Calu3 (cell line): ENCODE measurements around the gene PRPF8. TPM values are rescaled to one million over a fixed set of nuclear protein-coding genes. Genes with fewer than 3 reads are reported as not detected.
"Not testable (repeated sequence)": the region's sequence is repeated elsewhere in the genome, so short reads cannot be mapped to it uniquely, and the experiment has no call there.

Experiments
- BruUV-seq: library from RNA; stranded (reverse); fragments of 400-500 nt; replicated peaks from 2 replicates; lab custom pipeline; 2021; lab: Mats Ljungman, UMichigan
- CTCF ChIA-PET: fragments of 300-600 bp; sonication (Branson Sonifier 250); formaldehyde crosslinking; loops from one replicate; lab custom pipeline; 2022; ENCODE audit warnings: antibody characterized with exemption; lab: Charles Lee
- DNase-seq: peaks from one replicate; pipeline ENCODE4 v3.0.0; 2022
- H3K27ac Mint-ChIP-seq: one replicate; pipeline ENCODE4 v1.8.0; 2022; ENCODE audit warnings: mixed read lengths; ENCODE audit not compliant: unreplicated experiment
- H3K27me3 Mint-ChIP-seq: one replicate; pipeline ENCODE4 v1.8.0; 2022; ENCODE audit warnings: mixed read lengths; ENCODE audit not compliant: unreplicated experiment
- H3K36me3 Mint-ChIP-seq: one replicate; pipeline ENCODE4 v1.8.0; 2022; ENCODE audit warnings: mild to moderate bottlenecking, moderate library complexity, mixed read lengths; ENCODE audit not compliant: insufficient read depth, unreplicated experiment
- H3K4me1 Mint-ChIP-seq: one replicate; pipeline ENCODE4 v1.8.0; 2022; ENCODE audit warnings: mild to moderate bottlenecking, low read depth, mixed read lengths; ENCODE audit not compliant: unreplicated experiment
- H3K4me3 Mint-ChIP-seq: one replicate; pipeline ENCODE4 v1.8.0; 2022; ENCODE audit warnings: mild to moderate bottlenecking, low read depth, moderate library complexity, mixed read lengths; ENCODE audit not compliant: unreplicated experiment
- H3K9me3 Mint-ChIP-seq: one replicate; pipeline ENCODE4 v1.8.0; 2022; ENCODE audit warnings: low read depth, mixed read lengths; ENCODE audit not compliant: unreplicated experiment
- CTCF ChIP-seq: fragments of 200-600 bp; IDR thresholded peaks from one replicate; pipeline ENCODE4 v1.8.0; 2022; ENCODE audit warnings: antibody characterized with exemption; ENCODE audit not compliant: unreplicated experiment
- intact Hi-C: fragments of 100-400 bp; cut with micrococcal nuclease; formaldehyde crosslinking; loops from one replicate; pipeline ENCODE4 v1.10.0; 2022; ENCODE audit not compliant: unreplicated experiment
- total RNA-seq: library from RNA; stranded (reverse); gene quantifications from 2 replicates; pipeline ENCODE4 v1.2.3, GENCODE V29; 2022

PRPF8 gene
- total RNA-seq, 1 experiment from 2014 or later, result 206 TPM

GRCh38 chr17:1658100-1658499, 26.6 kb downstream of the PRPF8 start:
- DNase-seq, result no peak
- no peak overlapping the region for H3K27ac Mint-ChIP-seq
- peaks cover 55% of the 10 kb centered on the region for H3K36me3 Mint-ChIP-seq
- BruUV-seq, result no TSS peak
- no peak for TF ChIP-seq CTCF
- no peaks in the 10 kb centered on the region for H3K4me1 Mint-ChIP-seq
- intact Hi-C loops, result no loop called here
- no peaks in the 10 kb centered on the region for H3K27me3 Mint-ChIP-seq
- H3K9me3 Mint-ChIP-seq, result no peaks in the 10 kb centered on the region
- H3K4me3 Mint-ChIP-seq, result no peak overlapping the region
- CTCF ChIA-PET, result interaction anchor here (0.6 kb wide), 1 partner anchor 35 kb away, joined by 3 read pairs; no protein-coding TSS in a partner anchor

GRCh38 chr17:1653735-1654134, 30.9 kb downstream of the PRPF8 start:
- H3K36me3 Mint-ChIP-seq, result peaks cover 46% of the 10 kb centered on the region
- no peak overlapping the region for H3K4me3 Mint-ChIP-seq
- no peaks in the 10 kb centered on the region for H3K9me3 Mint-ChIP-seq
- intact Hi-C loops, result no loop called here
- H3K4me1 Mint-ChIP-seq, result no peaks in the 10 kb centered on the region
- DNase-seq, result no peak
- H3K27me3 Mint-ChIP-seq, result no peaks in the 10 kb centered on the region
- no peak for TF ChIP-seq CTCF
- CTCF ChIA-PET, result no interaction called here
- BruUV-seq, result no TSS peak
- H3K27ac Mint-ChIP-seq, result no peak overlapping the region

- H3K9me3 Mint-ChIP-seq, CTCF ChIA-PET, H3K4me1 Mint-ChIP-seq, BruUV-seq, H3K27ac Mint-ChIP-seq, H3K27me3 Mint-ChIP-seq, H3K4me3 Mint-ChIP-seq, intact Hi-C loops, DNase-seq: not testable (repeated sequence)
- peaks cover 37% of the 10 kb centered on the region for H3K36me3 Mint-ChIP-seq
Observed at GRCh38 chr17:1652794-1653193, 31.9 kb downstream of the PRPF8 start.

- no peaks in the 10 kb centered on the region for H3K4me1 Mint-ChIP-seq
- no peak overlapping the region for H3K27ac Mint-ChIP-seq
- H3K27me3 Mint-ChIP-seq, result no peaks in the 10 kb centered on the region
- DNase-seq, result no peak
- no TSS peak for BruUV-seq
- CTCF ChIA-PET, result interaction anchor here (1.1 kb wide), 1 partner anchor 18 kb away, joined by 3 read pairs; no protein-coding TSS in a partner anchor
- intact Hi-C loops, result no loop called here
- no peak overlapping the region for H3K4me3 Mint-ChIP-seq
- peaks cover 26% of the 10 kb centered on the region for H3K36me3 Mint-ChIP-seq
- no peaks in the 10 kb centered on the region for H3K9me3 Mint-ChIP-seq
- no peak for TF ChIP-seq CTCF
Observed at GRCh38 chr17:1651559-1651844, 33.2 kb downstream of the PRPF8 start.

GRCh38 chr17:1650731-1651558, 33.7 kb downstream of the PRPF8 start:
- Mint-ChIP-seq H3K27me3 (no peaks in the 10 kb centered on the region), H3K36me3 (peaks cover 21% of the 10 kb centered on the region), H3K27ac (no peak overlapping the region), H3K4me3 (no peak overlapping the region), H3K4me1 (no peaks in the 10 kb centered on the region), H3K9me3 (no peaks in the 10 kb centered on the region)
- TF ChIP-seq CTCF, result no peak
- intact Hi-C loops, result no loop called here
- BruUV-seq, result TSS peak; percentile 83
- CTCF ChIA-PET, result interaction anchor here (0.7 to 1.1 kb wide), 2 partner anchors 18 to 684 kb away, joined by 3 read pairs; no protein-coding TSS in a partner anchor
- no peak for DNase-seq
